HCT116 (cell line): ENCODE data around the gene SBNO2. TPM values are rescaled to one million over a fixed set of nuclear protein-coding genes. Genes with fewer than 3 reads are reported as not detected.

Source experiments
- ATAC-seq: fragments of 200-7000 bp; cut with Tn5 transposase; 2 replicates; pipeline ENCODE4 v1.9.1; 2020; ENCODE audit warnings: mild to moderate bottlenecking, moderate library complexity
- BruUV-seq: library from RNA; stranded (reverse); fragments of 400-500 nt; replicated peaks from 2 replicates; lab custom pipeline; 2021; lab: Mats Ljungman, UMichigan
- CTCF ChIA-PET: fragments of 300-600 bp; sonication (Branson Sonifier 250); formaldehyde crosslinking; loops from one replicate; lab custom pipeline; 2021; ENCODE audit warnings: antibody characterized with exemption; lab: Charles Lee
- POLR2A ChIA-PET: fragments of 300-600, 350-600 bp; sonication (Branson Sonifier 250); formaldehyde crosslinking; loops from one replicate; lab custom pipeline; 2021; ENCODE audit warnings: antibody characterized with exemption; lab: Charles Lee
- RAD21 ChIA-PET, 2 experiments: fragments of 300-600 bp; sonication (Branson Sonifier 250); formaldehyde crosslinking; loops; one replicate each; lab custom pipeline; 2023; ENCODE audit warnings: low total read pairs in 2 of 2; ENCODE audit not compliant: uncharacterized antibody in 2 of 2, unreplicated experiment in 2 of 2, low non-redundant PET in 1 of 2; lab: Charles Lee
- DNase-seq: peaks from one replicate; pipeline ENCODE4 v3.0.0-alpha.2; 2010; ENCODE audit warnings: low read depth, low spot score
- H2AFZ ChIP-seq: fragments of 200-600 bp; shearing (Covaris generic), sonication (generic); 2 replicates; pipeline ENCODE4 v1.6.1; 2017; ENCODE audit warnings: low read depth, mixed run types, mixed read lengths, antibody characterized with exemption, low read length; ENCODE audit not compliant: poor library complexity, severe bottlenecking
- H3K27ac ChIP-seq: 2 replicates; pipeline ENCODE4 v1.5.1; 2012; ENCODE audit warnings: low read depth, low read length
- H3K27me3 ChIP-seq: fragments of 200-600 bp; sonication (generic); 2 replicates; pipeline ENCODE4 v1.6.1; 2016; ENCODE audit warnings: mixed run types, low read length, mixed read lengths; ENCODE audit not compliant: insufficient read depth
- H3K36me3 ChIP-seq, 2 experiments: fragments of 200-500 bp in 1 of 2; fragments of 200-600 bp in 1 of 2; sonication (Bioruptor generic) in 1 of 2; sonication (generic) in 1 of 2; 2 replicates each; pipeline versions ENCODE4 v1.5.1 to v1.6.1; 2014 to 2016; ENCODE audit warnings: low read length in 2 of 2, inconsistent platforms in 1 of 2, mixed read lengths in 1 of 2, mixed run types in 1 of 2; ENCODE audit not compliant: insufficient read depth in 2 of 2, control insufficient read depth in 1 of 2
- H3K4me1 ChIP-seq, 2 experiments: fragments of 200-600 bp in 1 of 2; sonication (generic) in 1 of 2; 2 replicates each; pipeline versions ENCODE4 v1.5.1 to v1.6.1; 2012 to 2017; ENCODE audit warnings: low read length in 2 of 2, inconsistent platforms in 1 of 2, mild to moderate bottlenecking in 1 of 2, mixed read lengths in 1 of 2, mixed run types in 1 of 2, moderate library complexity in 1 of 2; ENCODE audit not compliant: insufficient read depth in 2 of 2, control insufficient read depth in 1 of 2
- H3K4me2 ChIP-seq: fragments of 200-600 bp; sonication (generic); 2 replicates; pipeline ENCODE4 v1.6.1; 2017; ENCODE audit warnings: mixed run types, low read length, mixed read lengths
- H3K4me3 ChIP-seq, 2 experiments: fragments of 200-600 bp in 1 of 2; sonication (generic) in 1 of 2; replicated peaks in 1 of 2; 2 replicates each; pipeline ENCODE4 v1.5.1; 2011 to 2016; ENCODE audit warnings: low read length in 2 of 2, control low read depth in 1 of 2, low read depth in 1 of 2, mild to moderate bottlenecking in 1 of 2, mixed read lengths in 1 of 2, mixed run types in 1 of 2
- H3K79me2 ChIP-seq: fragments of 200-600 bp; sonication (generic); 2 replicates; pipeline ENCODE4 v1.6.1; 2017; ENCODE audit warnings: mild to moderate bottlenecking, mixed run types, low read length, moderate library complexity, mixed read lengths; ENCODE audit not compliant: insufficient read depth
- H3K9ac ChIP-seq: fragments of 200-600 bp; sonication (generic); 2 replicates; pipeline ENCODE4 v1.6.1; 2016; ENCODE audit warnings: low read length, mixed read lengths
- H3K9me2 ChIP-seq: fragments of 200-600 bp; sonication (generic), shearing (Covaris generic); 2 replicates; pipeline ENCODE4 v1.6.1; 2017; ENCODE audit warnings: mixed run types, mild to moderate bottlenecking, moderate library complexity; ENCODE audit not compliant: insufficient read depth
- H3K9me3 ChIP-seq, 2 experiments: fragments of 200-500 bp in 1 of 2; fragments of 200-600 bp in 1 of 2; sonication (Bioruptor generic) in 1 of 2; sonication (generic) in 1 of 2; 2 replicates each; pipeline ENCODE4 v1.6.1; 2014 to 2017; ENCODE audit warnings: low read length in 2 of 2, mixed read lengths in 2 of 2, inconsistent platforms in 1 of 2, low read depth in 1 of 2, mild to moderate bottlenecking in 1 of 2, mixed run types in 1 of 2, moderate library complexity in 1 of 2; ENCODE audit not compliant: control insufficient read depth in 1 of 2, insufficient read depth in 1 of 2
- H4K20me1 ChIP-seq: fragments of 200-600 bp; sonication (generic), shearing (Covaris generic); 2 replicates; pipeline ENCODE4 v1.6.1; 2017; ENCODE audit warnings: mixed run types, mild to moderate bottlenecking, moderate library complexity; ENCODE audit not compliant: insufficient read depth
- CEBPB ChIP-seq: IDR thresholded peaks from 2 replicates; pipeline ENCODE4 v1.6.1; 2012; ENCODE audit warnings: low read depth
- ELF1 ChIP-seq: IDR thresholded peaks from 2 replicates; pipeline ENCODE4 v1.6.1; 2012; ENCODE audit warnings: low read depth, borderline replicate concordance
- EZH2 ChIP-seq: fragments of 200-600 bp; sonication (generic); IDR thresholded peaks from 2 replicates; pipeline ENCODE4 v1.6.1; 2017; ENCODE audit warnings: antibody characterized with exemption, mixed run types
- EZH2phosphoT487 ChIP-seq: fragments of 200-600 bp; IDR thresholded peaks from 2 replicates; pipeline ENCODE4 v1.6.1; 2018; ENCODE audit warnings: antibody characterized with exemption, borderline replicate concordance
- POLR2AphosphoS5 ChIP-seq: IDR thresholded peaks from 2 replicates; pipeline ENCODE4 v1.6.1; 2011; ENCODE audit warnings: mild to moderate bottlenecking, low read depth, low read length, moderate library complexity
- SIN3A ChIP-seq: IDR thresholded peaks from 2 replicates; pipeline ENCODE4 v1.6.1; 2012; ENCODE audit warnings: low read depth
- SP1 ChIP-seq: IDR thresholded peaks from 2 replicates; pipeline ENCODE4 v1.6.1; 2012; ENCODE audit warnings: low read depth
- TCF7L2 ChIP-seq: IDR thresholded peaks from 2 replicates; pipeline ENCODE4 v1.7.0; 2011; ENCODE audit warnings: borderline replicate concordance, inconsistent platforms; ENCODE audit not compliant: insufficient read depth, insufficient read length; ENCODE audit errors: extremely low read depth
- intact Hi-C: fragments of 100-400 bp; cut with micrococcal nuclease; formaldehyde crosslinking; loops from 2 replicates; pipeline ENCODE4 v1.10.0; 2022
- total RNA-seq: library from RNA; stranded (reverse); gene quantifications from one replicate; pipeline ENCODE4 v1.2.1, GENCODE V29; 2021; ENCODE audit not compliant: unreplicated experiment
- TF ChIP-seq, protein P1 (sequence below): IDR thresholded peaks from 2 replicates; pipeline ENCODE4 v1.6.1; 2012; ENCODE audit warnings: low read depth

The SBNO2 gene
- total RNA-seq, 1 experiment from 2014 or later: 66.4 TPM

- DNase-seq (no peak), ATAC-seq (no peak)
- Histone ChIP-seq H4K20me1 (no peaks in the 10 kb centered on the region), H3K4me2 (no peak overlapping the region), H3K4me1 (peaks cover 2 to 28% of the 10 kb centered on the region in 2 experiments), H3K27me3 (no peaks in the 10 kb centered on the region), H3K9me2 (no peaks in the 10 kb centered on the region), H3K36me3 (peaks cover 2 to 6% of the 10 kb centered on the region in 2 experiments; a peak in 2 of 4 replicates), H3K79me2 (peaks cover 47% of the 10 kb centered on the region), H3K4me3 (no peak overlapping the region), H2AFZ (no peak overlapping the region), H3K27ac (no peak overlapping the region; the same call in 1 of the 2 replicates), H3K9ac (no peak overlapping the region), H3K9me3 (no peaks in the 10 kb centered on the region)
- no TSS peak for BruUV-seq
- ChIA-PET CTCF (interaction anchor here (0.6 to 0.8 kb wide), 2 partner anchors 18 to 45 kb away, joined by 3 read pairs; no protein-coding TSS in a partner anchor), POLR2A (no interaction called here), RAD21 (no interaction called here)
- no peak for TF ChIP-seq POLR2AphosphoS5
- TF ChIP-seq, protein P1, sequence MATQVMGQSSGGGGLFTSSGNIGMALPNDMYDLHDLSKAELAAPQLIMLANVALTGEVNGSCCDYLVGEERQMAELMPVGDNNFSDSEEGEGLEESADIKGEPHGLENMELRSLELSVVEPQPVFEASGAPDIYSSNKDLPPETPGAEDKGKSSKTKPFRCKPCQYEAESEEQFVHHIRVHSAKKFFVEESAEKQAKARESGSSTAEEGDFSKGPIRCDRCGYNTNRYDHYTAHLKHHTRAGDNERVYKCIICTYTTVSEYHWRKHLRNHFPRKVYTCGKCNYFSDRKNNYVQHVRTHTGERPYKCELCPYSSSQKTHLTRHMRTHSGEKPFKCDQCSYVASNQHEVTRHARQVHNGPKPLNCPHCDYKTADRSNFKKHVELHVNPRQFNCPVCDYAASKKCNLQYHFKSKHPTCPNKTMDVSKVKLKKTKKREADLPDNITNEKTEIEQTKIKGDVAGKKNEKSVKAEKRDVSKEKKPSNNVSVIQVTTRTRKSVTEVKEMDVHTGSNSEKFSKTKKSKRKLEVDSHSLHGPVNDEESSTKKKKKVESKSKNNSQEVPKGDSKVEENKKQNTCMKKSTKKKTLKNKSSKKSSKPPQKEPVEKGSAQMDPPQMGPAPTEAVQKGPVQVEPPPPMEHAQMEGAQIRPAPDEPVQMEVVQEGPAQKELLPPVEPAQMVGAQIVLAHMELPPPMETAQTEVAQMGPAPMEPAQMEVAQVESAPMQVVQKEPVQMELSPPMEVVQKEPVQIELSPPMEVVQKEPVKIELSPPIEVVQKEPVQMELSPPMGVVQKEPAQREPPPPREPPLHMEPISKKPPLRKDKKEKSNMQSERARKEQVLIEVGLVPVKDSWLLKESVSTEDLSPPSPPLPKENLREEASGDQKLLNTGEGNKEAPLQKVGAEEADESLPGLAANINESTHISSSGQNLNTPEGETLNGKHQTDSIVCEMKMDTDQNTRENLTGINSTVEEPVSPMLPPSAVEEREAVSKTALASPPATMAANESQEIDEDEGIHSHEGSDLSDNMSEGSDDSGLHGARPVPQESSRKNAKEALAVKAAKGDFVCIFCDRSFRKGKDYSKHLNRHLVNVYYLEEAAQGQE: no peak
- no peak for TF ChIP-seq SIN3A
- TF ChIP-seq CEBPB: no peak
- TF ChIP-seq TCF7L2: no peak
- TF ChIP-seq SP1: no peak
- TF ChIP-seq EZH2phosphoT487: no peak
- TF ChIP-seq ELF1: no peak
- TF ChIP-seq EZH2: no peak
- intact Hi-C loops: no loop called here
These were observed 46.4 kb upstream of the SBNO2 start for GRCh38 chr19:1220477-1220930.
